NCI-H446 (cell line): Measurements from ENCODE around the gene EXOC6B.

Experiments used
- DNase-seq, 2 experiments: peaks; one replicate each; lab custom pipeline; 2025; lab: John Stamatoyannopoulos, UW

Gene EXOC6B

DNA sequence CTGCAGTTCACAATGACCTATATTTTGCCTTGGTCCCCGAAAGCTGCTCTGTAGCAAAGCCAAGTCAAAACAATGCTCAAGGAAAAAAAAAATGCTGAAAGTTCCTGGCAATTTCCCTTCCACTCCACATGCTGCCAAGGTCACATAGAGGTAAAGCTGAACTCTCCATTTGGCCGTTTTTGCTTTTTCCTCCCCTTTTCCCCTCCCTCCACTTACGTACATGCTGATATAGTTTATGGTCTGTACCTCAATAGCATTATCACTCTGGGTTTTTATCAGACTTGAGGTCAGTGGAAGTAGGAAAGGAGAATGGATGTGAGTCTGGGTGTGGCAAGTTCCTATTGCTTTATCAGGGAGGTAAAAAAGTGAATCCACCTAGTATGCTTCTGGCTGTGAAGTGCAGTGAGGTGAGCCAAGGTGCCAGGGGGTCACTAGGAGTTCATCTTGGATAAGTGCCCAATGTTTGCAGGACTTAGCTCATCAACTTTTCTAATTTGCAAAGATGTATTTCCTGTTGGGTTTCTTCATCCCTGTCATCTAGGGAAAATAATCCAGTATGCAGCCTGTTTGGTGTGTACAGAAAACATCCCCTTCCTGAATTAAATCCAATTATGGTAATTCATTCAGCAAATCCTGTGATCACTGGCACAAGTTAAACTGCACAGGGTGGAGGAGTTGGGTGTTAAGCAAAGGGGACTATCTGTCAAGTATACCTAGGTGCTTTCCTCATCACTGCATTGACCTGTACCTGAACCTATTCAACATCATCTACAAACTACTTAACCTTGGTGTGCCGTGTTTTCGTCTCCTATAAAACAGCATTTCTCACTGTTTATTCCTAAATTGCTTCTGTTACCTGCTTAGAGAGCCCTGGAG, 553.8 kb downstream of the EXOC6B start:
- no peak for DNase-seq

DNA sequence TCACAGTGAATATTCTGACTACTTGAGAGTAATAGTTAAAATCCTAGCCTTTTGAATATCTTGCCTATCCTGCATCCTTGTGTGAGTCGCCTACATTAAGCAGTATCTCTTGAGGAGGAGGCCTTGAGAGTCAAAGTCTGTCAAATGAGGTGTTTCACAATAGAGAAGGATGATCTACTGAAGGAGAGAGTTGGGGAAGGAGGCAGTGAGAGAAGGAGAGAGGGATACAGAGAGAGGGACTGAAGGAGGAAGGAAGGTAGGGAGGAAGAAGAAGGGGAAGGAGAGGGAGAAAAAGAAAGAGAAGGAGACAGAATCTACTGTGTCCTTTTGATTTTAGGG, 554.6 kb downstream of the EXOC6B start:
- no peak for DNase-seq

DNA sequence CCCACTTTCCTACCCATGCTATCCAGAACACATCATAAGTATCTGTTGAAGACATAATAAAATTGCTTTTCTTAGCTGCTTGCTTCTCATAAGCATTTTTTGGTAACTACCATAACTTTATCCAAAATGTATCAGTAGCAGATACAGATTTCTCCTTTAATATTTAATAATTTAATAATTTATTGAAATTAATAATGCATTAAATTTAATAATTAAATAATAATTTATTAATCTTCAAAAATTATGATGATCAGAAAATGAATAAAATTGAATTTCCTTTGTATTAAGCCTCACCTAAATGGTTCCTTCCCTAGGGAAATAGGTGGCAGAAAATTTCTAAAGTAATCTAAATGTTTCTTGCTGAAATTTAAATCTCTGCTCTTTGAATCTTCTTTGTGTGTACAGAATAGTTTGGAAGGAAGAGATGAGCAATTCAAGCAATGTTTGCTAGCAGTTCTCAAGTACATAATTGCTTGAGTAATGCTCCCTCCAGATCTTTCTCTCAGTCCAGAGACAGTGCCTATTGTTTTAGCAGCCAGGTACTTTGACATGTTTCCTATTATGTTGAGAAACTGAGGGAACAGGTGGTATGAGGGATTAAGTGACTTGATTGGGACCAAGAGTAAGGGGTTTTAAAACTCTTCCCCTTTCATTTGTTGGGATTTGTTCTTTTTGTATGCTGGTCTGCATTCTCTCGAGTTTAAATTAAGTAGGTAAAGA, 555.1 kb downstream of the EXOC6B start:
- DNase-seq: no peak

DNA sequence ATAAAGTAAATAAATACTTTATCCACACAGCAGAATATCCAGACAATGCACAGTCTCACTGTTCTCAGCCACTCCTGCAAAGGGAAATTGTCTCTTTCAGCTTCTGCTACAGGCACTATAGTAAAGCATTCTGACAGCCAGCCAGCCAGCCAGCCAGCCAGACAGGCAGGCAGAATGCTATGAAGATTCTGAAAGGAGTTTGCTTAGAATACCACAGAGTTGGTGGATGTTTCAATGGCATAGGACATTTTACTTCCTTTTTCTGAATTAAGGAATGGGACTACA, 562.1 kb downstream of the EXOC6B start:
- no peak for DNase-seq

DNA sequence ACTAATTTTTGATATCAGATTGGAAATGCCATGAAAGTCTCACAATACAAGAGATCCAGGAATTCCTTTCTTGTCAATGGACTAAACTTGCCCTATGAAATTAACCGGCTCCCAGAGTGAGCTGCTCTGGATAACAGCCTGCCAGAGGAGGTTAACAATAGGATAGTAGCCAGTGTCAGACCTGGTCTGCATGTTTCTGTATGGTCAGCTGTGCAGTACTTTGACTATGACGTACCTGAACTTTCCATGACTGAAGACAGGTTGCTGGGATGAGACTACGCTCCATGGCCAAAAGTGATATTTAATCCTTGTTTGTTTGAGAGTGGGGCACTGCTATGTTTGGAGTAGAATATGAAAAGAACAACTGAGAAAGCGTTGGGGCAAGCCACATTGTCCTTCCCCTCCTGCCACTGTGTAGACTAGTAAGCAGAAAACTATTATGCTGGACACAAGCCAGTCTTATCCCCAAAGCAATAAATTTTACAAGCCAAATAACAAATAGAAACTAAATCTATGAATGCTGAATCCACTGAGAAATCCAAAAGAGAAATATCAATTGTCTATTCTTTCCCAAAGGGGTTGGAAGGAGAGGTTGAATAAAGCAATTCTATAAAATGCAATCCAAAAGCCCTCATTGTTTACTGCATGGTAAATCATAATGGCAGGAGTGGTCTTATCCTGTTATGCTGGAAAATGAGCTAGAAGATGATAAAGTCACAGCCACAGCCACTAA, 562.6 kb downstream of the EXOC6B start:
- DNase-seq: no peak

DNA sequence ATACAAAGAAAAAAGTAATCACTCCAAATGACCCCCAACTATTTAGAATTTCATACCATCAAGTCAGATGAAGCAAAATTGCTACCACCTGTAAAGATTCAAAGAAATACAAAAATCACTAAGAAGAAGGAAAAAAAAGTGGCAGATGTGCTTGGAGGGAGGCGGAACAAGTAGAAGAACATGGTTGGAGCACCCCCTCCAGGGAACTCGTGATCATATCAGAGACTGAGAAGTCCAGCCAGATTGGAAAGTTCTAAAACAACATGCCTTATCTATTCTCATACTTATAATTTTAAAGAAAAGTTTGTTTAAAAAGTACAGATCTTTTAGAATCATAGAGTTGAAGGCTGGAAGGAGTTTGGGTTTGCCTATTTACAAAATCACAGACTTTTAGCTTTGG, 564.8 kb downstream of the EXOC6B start:
- DNase-seq: no peak

DNA sequence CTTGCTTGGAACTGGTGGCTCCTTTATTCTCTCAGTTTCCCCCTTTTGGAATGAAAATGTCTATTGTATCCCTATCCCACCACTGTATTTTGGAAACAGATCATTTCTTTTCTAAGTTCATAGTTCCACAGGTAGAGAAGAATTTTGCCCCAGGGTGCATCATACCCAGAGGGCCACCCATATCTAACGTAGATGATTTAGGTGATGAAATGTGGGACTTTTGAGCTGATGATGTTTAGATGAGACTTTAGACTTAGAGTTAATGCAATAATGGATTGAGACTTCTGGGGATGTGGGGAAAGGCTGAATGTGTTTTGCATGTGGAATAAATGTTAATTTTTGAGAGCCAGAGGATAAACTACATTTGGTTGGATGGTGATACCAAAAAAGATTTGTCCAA, 570.3 kb downstream of the EXOC6B start:
- DNase-seq: no peak

DNA sequence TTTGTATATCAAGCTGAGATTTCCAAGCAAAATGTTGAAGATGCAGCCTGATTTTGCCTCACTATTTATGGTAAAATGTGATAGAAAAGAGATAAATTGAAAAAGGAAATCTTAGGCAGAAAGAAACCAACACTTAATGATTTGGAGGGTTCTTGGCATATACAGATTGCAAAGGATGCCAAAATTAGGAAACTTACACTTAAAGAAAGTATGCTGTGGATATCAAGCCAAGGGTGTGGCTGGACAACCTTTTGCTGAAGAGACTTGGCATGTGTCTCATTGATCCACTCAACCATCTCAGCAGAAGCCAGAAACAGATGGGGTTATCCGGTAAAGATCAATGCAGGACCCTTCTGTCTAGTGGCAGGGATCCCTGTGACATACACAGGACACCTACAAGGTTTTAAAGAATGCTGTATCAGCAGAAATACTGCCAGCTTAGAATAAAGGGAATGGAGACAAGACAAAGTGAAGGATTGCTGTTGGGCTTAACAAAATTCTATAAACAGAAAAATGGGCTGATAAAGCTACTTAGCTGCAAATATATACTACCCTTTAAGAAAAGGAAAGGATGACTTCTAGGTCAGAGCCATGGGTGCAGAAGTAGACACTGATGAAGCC, 570.9 kb downstream of the EXOC6B start:
- peak in 1 of 2 experiments; percentile 45 for DNase-seq

DNA sequence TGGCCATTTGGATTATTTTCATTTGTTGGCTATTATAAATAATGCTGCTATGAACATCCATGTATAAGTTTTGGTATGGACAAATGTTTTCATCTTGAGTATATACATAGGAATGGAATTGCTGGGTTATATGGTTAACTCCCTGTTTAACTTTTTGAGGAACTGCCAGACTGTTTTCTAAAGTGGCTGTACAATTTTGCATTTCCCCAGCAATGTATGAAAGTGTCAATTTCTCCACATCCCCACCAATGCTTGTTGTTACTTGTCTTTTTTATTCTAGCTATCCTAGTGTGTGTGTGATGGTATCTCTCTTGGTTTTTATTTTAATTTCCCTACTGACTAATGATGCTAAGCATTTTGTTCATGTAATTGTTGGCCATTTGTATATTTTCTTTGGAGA, 587.5 kb downstream of the EXOC6B start:
- no peak for DNase-seq

DNA sequence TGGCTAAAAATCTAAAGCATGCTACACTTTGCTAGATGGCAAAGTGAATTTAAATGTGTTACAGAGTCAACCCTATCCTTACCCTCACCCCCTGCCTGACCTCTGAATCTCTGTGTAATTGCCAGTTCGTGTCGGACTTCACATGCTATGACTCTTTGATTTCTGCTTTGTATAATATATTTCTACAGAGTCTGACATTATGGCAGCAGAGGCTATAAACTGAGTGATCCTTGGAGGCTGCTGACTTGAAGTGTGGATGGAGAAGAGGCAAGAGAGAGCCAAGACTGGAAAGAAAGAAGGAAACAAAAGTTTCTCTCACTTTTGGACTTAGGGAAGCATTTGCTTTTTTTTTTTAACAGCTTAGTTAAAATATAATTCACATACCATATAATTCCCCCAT, 588.3 kb downstream of the EXOC6B start:
- DNase-seq: no peak

DNA sequence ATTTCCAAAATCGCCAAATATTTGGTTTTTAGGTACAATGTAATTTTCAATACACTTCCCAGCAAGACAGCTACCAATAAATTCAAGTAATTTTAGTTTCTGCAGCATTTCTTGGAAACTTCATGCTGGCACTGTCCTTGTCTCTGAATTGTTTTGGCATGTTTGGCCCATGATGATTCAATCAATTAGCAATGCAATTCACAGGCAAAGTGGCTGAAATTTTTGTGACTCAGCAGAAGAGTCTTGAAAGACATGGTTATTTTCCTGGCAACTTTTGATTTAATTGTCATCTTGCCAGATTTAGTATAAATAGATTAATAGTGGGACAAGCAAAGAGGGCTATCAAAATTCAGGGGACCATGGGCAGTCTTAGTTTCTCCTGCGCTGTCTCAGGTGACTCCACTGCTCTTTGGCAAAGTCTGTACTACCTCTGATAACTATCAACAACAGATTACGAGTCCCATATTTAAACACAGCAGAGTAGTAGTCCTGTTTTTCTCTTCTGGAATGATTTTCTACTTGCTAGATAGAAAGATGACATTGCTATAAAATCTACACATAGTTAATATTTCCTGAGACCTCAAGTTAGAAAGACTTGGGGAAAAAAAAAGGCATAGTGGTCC, 589.3 kb downstream of the EXOC6B start:
- peak; percentile 31 to 57 for DNase-seq

DNA sequence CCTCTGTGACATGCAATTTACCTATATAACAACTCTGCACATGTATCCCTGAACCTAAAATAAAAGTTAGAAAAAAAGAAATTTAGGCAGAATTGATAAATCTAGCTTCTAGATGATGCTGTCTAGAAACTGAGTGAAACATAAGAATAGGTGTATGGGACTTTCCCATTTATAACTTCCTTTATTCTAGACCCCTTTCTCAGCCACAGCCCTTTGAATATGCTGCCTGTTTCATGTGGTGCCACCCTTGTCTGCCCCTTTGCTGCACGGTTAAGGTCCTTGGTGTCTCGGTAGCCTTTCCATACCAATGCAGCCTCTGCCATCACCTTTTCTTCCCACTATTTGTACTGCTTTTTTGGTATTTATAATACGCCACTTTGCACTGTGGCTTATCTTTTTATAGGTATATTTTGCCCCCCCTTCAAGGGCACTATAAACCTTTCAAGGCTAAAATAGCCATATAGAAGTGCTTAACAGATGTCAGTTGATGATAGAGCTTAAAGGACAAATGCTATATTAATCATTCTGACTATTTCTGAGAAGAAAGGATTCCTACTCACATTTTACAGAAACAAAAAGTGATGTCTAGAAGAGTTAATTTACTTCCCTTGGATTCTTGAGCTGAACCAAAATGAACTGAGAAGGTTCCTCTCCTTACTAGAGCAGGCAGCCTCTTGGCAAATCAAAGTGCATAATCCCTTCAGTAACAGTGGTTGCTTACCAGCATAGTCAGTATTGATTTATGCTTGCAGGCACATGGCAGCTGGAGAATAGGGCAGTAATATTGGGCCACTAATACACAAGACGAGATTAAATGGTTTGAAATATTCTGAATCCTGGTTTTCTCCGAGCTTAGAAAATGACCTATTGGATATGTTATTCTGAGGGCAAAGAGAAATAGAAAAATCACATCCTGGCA, 590.1 kb downstream of the EXOC6B start:
- no peak for DNase-seq

DNA sequence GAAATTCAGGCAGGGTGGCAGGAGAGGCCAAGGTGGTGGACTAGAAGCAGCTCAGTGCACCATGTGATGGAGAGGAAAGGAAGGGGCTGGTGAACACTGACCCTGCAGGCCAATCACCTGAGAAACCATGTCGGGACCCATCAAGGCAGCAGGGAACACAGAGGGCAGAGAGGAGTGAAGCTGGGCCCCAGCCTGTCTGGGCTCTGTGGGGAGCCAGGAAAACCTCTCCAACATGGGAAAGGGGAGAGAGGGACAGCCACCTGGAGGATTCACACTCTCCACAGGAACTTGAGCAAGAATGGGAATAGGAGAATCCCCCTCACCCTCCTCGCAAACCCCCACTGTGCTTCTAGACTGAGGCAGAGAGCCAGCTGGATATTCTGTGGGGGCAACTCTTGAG, 592.6 kb downstream of the EXOC6B start:
- DNase-seq: no peak

DNA sequence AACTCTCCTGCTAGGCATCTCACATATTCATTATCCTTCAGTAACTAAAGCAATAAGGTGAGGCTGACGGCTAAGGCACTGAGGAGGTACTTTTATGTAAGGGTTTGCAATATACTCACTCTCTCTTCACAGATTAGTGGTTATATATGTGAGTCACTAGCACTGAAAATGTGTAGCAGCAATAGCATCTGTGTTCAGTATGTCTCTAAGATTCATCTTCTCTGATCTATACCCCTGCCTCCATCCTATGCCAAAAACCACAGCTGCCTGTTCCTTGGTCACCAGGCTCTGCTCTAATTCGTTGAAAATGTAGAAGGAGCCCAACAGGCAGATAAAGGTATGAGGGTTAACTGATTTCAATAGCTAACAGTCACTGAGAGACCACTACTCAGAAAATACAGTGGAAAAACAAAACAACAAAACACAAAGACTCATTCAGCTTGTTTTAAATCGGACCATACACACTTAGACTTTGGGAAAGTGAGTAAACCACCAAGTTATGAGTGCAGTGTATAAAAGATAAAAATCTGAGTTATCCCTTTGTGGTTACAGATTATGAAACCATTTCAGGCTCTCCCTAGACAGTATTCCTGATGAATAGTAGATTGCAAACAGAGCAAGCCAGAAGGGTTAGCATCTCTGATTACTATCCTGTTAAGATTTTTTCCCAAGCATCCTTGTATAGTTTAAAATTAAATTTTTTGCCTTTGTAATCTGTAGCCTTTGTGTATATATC, 602.8 kb downstream of the EXOC6B start:
- no peak for DNase-seq

DNA sequence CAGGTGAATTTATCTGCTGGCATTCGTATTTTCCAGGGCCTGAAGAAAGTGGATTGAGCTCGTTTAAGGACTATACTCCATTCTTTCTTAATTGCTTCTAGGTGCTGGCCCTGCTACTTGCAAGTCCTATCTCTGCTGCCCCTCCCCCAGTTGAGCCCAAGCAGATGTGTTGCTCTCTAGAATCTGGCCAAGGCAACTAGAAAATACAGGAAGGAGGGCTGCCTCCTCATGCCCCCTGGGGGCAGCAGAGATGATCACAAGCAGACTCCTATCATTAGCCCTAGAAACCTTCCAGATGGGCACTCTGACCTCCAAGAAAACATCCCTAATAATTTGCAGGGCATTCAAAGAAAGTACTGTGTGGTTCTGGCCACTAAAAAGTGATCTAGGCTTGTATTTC, 605.7 kb downstream of the EXOC6B start:
- peak in 1 of 2 experiments; percentile 49 for DNase-seq

DNA sequence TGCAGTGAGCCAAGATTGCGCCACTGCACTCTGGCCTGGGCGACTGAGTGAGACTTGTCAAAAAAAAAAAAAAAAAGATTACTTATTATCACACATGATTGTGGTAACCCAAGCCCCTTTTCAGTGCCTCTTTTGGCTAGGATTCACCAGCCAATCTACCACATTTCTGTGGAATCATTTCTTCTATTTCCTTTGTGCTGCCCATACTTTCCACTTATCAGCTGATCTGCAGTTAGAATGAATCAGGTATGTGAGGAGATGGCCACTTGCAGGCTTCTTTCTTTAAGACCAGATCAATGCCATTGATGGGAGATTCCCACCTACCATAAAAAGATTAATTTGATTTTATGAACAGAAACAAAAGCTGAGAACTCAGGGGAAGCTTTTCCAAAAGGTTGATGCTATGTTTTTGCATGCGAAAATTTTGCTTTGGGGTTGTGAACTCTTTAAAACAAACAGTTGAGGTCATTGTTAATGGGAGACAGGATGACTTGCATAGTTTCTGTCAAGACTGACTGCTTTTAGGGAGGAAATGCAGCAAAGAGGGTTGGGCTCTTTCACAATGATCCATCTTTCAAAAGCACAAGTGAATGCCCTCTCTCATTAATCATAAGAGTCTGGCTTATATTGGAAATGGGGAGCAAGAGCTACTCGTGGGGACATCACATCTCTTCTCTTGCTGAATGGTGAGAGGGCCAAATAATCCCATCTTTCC, 611.2 kb downstream of the EXOC6B start:
- DNase-seq: no peak

DNA sequence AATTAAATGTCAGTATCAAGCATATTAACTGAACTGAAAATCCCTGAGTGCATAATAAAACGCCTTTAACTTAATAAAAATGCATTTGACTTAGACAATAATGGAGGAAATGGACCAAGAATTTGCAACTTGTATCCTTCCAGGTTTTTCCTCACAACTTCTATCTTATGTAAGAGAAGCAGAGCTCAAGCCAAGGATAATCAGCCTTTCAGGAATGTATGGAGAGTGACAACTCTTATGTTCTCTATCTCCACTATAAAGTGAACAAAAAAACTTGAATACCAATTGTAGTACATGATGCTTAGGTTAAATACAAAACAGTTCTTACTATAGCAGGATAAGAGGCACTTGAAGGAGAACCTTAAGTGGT, 613.4 kb downstream of the EXOC6B start:
- no peak for DNase-seq

DNA sequence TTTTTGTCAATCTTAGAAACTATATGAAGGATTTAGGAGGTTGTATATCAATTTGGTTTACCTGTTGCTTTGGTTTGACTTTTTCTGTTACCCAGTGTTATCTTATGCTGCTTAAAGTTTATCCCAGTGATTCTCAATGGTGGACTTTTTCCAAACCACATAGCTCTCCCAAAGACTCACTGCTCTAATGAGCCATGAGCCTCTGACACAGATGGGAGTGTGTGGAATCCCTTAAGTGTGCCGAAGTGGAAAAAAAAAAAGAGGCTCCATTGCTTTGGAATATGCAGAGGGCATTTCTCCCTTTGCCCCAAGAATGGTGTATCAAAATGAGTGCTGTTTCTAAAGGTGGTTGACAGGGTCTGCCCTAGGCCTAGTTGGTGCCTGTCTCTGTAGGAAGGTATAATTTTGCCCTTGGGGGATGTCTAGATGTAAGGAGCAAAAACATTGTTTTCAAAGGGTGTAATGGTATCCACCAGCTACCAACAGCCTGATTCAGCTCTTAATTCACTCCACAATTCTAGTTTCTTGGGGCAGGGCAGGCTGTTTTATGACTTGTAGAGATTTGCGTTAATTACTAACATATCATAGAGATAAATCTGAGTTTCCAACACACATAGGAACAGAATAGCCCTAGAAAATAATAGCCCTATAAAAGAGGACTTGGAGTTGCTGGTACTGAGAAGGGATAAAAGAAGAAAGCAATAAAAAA, 613.9 kb downstream of the EXOC6B start:
- no peak for DNase-seq

DNA sequence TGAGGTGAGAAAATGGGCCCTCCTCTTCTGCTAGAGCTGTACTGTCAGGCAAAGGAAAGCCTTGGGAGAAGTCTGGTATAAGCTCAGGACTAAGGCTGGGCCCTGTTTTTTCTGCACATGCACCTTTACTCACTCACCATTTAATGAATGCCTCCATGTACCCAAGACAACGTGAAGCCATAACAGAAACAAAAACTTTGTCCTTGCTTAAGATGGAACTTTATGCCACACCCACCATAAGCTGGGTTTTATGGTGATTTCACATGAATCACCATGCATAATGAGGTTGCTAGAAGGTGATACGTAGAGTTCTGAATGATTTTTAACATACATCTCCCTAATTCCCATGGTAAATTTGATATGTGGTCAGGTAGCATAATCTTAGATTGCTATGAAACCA, 614.5 kb downstream of the EXOC6B start:
- no peak for DNase-seq
